ENCODE measurements around the gene KLHL36.
"Not testable (repeated sequence)": the region's sequence is repeated elsewhere in the genome, so short reads cannot be mapped to it uniquely, and the experiment has no call there.

KLHL36 gene

DNA sequence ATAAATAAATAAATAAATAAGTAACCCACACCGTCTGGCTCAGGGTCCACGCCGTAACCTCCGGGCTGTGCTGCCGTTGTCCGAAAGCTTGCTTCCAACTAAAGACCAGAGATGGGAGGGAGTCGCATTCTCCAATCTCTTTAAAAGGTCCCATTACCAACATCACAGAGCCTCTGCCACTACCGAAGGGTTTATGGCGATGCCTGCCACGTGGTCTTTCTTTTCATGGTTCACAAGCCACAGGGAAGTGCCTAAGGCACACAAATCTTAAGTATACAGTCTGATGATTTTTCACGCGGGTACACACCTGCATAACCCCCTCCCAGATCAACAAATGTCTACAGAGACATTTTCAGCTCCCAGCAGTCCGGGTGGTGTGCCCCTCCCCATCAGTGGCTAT is 31.8 kb upstream of the KLHL36 start:
- no peak overlapping the region for H3K27ac ChIP-seq (ENCODE audit: low read length)

DNA sequence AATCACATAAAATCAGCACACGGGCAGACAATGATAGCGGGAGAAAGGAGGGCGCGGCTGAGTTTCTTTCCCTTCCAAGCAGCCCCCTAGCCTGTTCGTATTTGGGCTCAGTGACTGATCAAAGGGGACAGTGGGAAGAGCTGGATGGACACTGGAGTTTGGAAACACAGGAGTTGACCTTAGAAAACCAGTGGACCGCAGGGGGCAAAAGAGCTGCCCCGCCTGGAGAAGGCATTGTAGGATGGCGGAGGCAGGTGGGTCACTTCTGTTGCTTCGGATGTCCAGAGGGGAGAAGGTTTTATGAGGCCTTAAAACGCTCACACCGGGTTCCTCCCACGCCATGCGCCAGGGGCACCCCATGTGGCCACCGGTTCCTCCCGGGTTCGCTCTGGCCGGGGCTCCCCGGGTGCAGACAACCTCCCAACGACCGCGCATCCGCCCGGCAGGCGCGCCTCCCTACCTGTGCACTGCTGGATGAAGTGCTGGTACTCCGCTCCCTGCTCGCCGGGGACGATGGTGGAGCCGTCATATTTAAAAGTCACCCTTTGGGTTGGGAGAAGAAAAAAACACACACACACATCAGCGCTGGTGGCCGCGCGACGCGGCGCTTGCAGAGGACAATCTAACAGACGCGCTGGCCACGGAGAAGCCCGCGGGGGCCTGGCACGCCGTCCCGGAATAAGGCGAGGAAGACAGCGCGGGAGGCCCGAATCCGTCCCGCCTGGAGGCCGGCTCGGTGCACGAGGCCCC is 31.1 kb upstream of the KLHL36 start:
- WGBS (ENCODE audit: insufficient coverage, insufficient read length): no CpG with 5 or more reads among the region's 54 CpGs
- Histone ChIP-seq H3K4me3 (ENCODE audit: low read length) (peak overlapping the region; percentile 77), H3K27ac (ENCODE audit: low read length) (no peak overlapping the region), H3K27me3 (ENCODE audit: control insufficient read depth, insufficient read depth, low read length) (no peaks in the 10 kb centered on the region), H3K36me3 (ENCODE audit: control insufficient read depth, insufficient read depth, low read length) (peaks cover 2% of the 10 kb centered on the region; the same call in 1 of the 2 replicates), H3K9me3 (ENCODE audit: control insufficient read depth, insufficient read depth, low read length) (no peaks in the 10 kb centered on the region), H3K4me1 (ENCODE audit: control insufficient read depth, insufficient read depth, low read length) (peaks cover 5% of the 10 kb centered on the region; the same call in 1 of the 2 replicates)
- no peak for DNase-seq (ENCODE audit: low read depth, low spot score)

More for the DNA sequence above, 31.8 kb upstream of the KLHL36 start:
- Histone ChIP-seq H3K4me3 (ENCODE audit: low read length) (peak overlapping the region; percentile 77; the same call in 1 of the 2 replicates), H3K9me3 (ENCODE audit: control insufficient read depth, insufficient read depth, low read length) (no peaks in the 10 kb centered on the region), H3K27me3 (ENCODE audit: control insufficient read depth, insufficient read depth, low read length) (no peaks in the 10 kb centered on the region), H3K4me1 (ENCODE audit: control insufficient read depth, insufficient read depth, low read length) (peaks cover 4% of the 10 kb centered on the region; the same call in 1 of the 2 replicates), H3K36me3 (ENCODE audit: control insufficient read depth, insufficient read depth, low read length) (peaks cover 2% of the 10 kb centered on the region; the same call in 1 of the 2 replicates)
- no CpG with 5 or more reads among the region's 13 CpGs for WGBS (ENCODE audit: insufficient coverage, insufficient read length)
- DNase-seq (ENCODE audit: low read depth, low spot score): no peak

DNA sequence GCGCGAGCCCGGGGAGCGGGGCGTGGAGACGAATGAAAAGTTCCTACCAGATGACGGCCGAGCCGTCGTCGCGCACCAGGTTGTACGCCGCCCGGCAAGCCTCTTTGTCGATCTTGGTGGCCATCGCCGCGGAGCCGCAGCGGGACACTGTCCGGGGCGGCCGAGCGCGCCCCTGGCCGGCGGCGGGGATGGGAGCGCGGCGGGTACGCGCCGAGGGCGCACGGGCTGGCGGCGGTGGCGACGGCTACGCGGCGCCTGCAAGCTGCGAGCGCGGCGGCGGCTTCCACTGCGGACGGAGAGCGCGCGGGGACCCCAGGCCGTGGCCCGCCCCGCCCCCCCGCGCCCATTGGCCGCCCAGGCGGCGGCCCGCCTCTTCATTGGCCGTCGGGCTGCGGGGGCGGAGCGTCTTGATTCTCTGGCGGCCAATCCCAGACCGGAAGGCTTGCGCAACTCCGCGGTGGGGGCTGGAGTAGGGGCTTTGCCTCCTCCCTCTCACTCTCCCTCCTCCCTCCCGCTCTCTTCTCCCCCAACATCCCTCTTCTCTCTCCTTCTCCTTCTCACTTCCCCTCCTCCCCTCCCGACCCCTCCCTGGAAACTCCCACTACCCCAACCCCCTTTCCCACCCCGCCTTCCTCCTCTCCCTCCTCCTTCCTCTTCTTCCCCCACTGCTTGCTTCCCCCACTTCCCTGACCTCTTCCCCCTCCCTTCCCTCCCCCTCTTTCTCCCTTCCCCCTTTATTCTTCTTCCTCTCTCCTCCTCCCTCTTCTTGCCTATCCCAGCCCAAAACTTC is 30.3 kb upstream of the KLHL36 start, which contains the start of gene COTL1:
Gene COTL1, minus strand, starts transcription at position 288 of the 790 bp plus-strand sequence. Its CDS starts 164 bp downstream, at position 124.
- H3K4me3 ChIP-seq (ENCODE audit: low read length): peak within 1 kb of the TSS; percentile 77
- no CpG with 5 or more reads among the region's 76 CpGs for WGBS (ENCODE audit: insufficient coverage, insufficient read length)
- peak; percentile 84 for DNase-seq (ENCODE audit: low read depth, low spot score)
- no peaks in the 10 kb centered on the region for H3K9me3 ChIP-seq (ENCODE audit: control insufficient read depth, insufficient read depth, low read length)
- no peaks in the 10 kb centered on the region for H3K27me3 ChIP-seq (ENCODE audit: control insufficient read depth, insufficient read depth, low read length)
- H3K27ac ChIP-seq (ENCODE audit: low read length): no peak within 1 kb of the TSS
- H3K4me1 ChIP-seq (ENCODE audit: control insufficient read depth, insufficient read depth, low read length): peaks cover 5% of the 10 kb centered on the region; the same call in 1 of the 2 replicates
- H3K36me3 ChIP-seq (ENCODE audit: control insufficient read depth, insufficient read depth, low read length): peaks cover 2% of the 10 kb centered on the region; the same call in 1 of the 2 replicates

DNA sequence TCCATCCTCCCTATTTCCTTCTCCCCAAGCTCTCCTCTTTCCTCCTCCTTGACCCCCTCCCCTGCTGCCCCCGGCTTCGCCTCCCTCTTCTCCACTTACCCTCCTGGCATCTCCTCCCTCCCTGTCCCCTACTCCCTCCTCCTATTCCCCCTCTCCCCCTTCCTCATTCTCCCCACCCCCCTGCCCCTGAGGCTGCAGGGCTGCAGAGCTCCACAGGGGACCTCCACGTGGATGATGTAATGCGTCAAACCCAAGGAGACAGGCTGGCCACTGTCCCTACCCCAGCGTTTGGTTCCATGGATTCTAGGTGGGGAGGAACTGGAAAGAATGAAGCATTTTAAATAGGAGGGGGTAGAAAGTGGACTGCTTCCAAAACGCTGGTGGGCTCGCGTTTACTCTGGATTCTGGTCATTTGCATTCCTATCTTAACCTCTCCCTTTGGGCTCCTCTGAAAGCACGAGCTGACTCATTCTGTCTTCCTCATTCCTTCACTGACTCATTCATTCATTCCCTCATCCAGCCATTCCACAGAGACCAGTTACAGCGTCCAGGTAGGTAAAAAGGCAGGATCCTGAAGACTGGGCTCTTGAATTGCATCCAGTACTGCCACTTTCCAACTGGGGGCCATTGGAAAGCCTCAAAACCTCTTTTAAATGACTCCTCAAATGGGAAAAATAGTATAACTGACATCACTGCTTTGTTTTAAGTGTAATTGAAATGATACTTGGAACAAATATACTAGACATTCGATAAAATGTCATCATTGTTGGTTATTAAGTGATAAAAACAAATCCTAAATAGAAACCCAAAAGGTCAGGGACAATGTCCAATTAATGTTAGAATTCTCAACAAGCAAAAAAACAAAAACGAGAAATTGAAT is 29.5 kb upstream of the KLHL36 start:
- no peak overlapping the region for H3K27ac ChIP-seq (ENCODE audit: low read length)

DNA sequence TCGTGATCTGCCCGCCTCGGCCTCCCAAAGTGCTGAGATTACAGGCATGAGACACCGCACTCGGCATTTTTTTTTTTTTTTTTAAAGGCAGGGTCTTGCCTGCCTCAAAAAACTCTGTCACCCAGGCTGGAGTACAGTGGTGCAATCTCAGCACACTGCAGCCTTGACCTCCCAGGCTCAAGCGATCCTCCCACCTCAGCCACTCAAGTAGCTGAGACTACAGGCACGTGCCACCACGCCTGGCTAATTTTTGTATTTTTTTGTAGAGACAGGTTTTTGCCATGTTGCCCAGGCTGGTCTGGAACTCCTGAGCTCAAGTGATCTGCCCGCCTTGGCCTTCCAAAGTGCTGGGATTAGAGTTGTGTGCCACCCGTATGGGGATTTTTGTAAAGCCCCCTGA is 27.4 kb upstream of the KLHL36 start:
- not testable (repeated sequence) for H3K4me3 ChIP-seq (ENCODE audit: low read length); H3K27me3 ChIP-seq (ENCODE audit: control insufficient read depth, insufficient read depth, low read length); DNase-seq (ENCODE audit: low read depth, low spot score); H3K36me3 ChIP-seq (ENCODE audit: control insufficient read depth, insufficient read depth, low read length); H3K4me1 ChIP-seq (ENCODE audit: control insufficient read depth, insufficient read depth, low read length); H3K27ac ChIP-seq (ENCODE audit: low read length); H3K9me3 ChIP-seq (ENCODE audit: control insufficient read depth, insufficient read depth, low read length)
- no CpG with 5 or more reads among the region's 10 CpGs for WGBS (ENCODE audit: insufficient coverage, insufficient read length)

More for the DNA sequence above, 29.5 kb upstream of the KLHL36 start:
- H3K4me1 ChIP-seq (ENCODE audit: control insufficient read depth, insufficient read depth, low read length): peaks cover 5% of the 10 kb centered on the region; the same call in 1 of the 2 replicates
- no peak for DNase-seq (ENCODE audit: low read depth, low spot score)
- H3K9me3 ChIP-seq (ENCODE audit: control insufficient read depth, insufficient read depth, low read length): no peaks in the 10 kb centered on the region
- H3K4me3 ChIP-seq (ENCODE audit: low read length): peak overlapping the region; percentile 23; the same call in 1 of the 2 replicates
- no CpG with 5 or more reads among the region's 12 CpGs for WGBS (ENCODE audit: insufficient coverage, insufficient read length)
- no peaks in the 10 kb centered on the region for H3K27me3 ChIP-seq (ENCODE audit: control insufficient read depth, insufficient read depth, low read length)
- H3K36me3 ChIP-seq (ENCODE audit: control insufficient read depth, insufficient read depth, low read length): no peaks in the 10 kb centered on the region

DNA sequence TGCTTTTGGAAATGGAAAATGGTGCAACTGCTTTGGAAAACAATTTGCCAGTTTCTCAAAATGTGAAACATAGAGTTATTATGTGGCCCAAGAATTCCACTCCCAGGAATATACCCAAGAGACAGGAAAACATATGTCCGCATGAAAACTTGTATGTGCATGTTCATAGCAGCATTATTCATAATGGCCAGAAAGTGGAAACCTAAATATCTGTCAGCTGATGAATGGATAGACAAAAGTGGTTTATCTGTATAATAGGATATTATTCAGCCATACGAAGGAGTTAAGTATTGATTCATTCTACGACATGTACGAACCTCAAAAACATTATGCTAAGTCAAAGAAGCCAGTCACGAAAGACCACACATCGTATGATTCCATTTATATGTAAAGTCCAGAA is 22.8 kb upstream of the KLHL36 start:
- no CpG with 5 or more reads among the region's 6 CpGs for WGBS (ENCODE audit: insufficient coverage, insufficient read length)
- Histone ChIP-seq H3K4me1 (ENCODE audit: control insufficient read depth, insufficient read depth, low read length) (peaks cover 1% of the 10 kb centered on the region; the same call in 1 of the 2 replicates), H3K9me3 (ENCODE audit: control insufficient read depth, insufficient read depth, low read length) (no peaks in the 10 kb centered on the region), H3K4me3 (ENCODE audit: low read length) (no peak overlapping the region), H3K27me3 (ENCODE audit: control insufficient read depth, insufficient read depth, low read length) (no peaks in the 10 kb centered on the region), H3K36me3 (ENCODE audit: control insufficient read depth, insufficient read depth, low read length) (no peaks in the 10 kb centered on the region), H3K27ac (ENCODE audit: low read length) (no peak overlapping the region)
- no peak for DNase-seq (ENCODE audit: low read depth, low spot score)

DNA sequence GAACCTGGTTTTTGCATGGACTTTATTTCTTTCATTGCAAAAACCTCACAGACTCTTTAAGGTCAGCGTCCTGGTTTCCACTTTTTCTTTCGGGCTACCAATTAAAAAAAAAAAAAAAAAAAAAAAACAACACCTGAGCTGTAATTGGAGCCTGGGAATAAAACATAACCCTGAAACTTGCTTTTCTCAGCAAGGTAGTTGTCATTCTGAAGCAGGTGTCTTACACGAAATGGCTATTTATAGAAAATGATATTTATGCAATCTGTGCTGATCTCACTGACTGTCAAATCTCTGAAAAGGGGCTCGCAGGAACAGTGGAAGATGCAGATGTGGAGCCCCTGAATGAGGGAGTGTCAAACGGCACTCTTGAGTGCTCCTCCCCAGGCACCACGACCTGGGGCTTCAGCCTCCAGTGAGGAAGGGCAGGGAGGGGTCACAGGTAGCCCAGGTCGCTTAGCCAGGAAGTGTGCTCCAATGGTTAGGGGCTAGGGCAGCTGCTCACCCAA is 20.0 kb upstream of the KLHL36 start:
- WGBS (ENCODE audit: insufficient coverage, insufficient read length): no CpG with 5 or more reads among the region's 7 CpGs
- Histone ChIP-seq H3K27me3 (ENCODE audit: control insufficient read depth, insufficient read depth, low read length) (no peaks in the 10 kb centered on the region), H3K27ac (ENCODE audit: low read length) (no peak overlapping the region), H3K4me3 (ENCODE audit: low read length) (no peak overlapping the region), H3K4me1 (ENCODE audit: control insufficient read depth, insufficient read depth, low read length) (no peaks in the 10 kb centered on the region), H3K36me3 (ENCODE audit: control insufficient read depth, insufficient read depth, low read length) (no peaks in the 10 kb centered on the region), H3K9me3 (ENCODE audit: control insufficient read depth, insufficient read depth, low read length) (no peaks in the 10 kb centered on the region)
- no peak for DNase-seq (ENCODE audit: low read depth, low spot score)

DNA sequence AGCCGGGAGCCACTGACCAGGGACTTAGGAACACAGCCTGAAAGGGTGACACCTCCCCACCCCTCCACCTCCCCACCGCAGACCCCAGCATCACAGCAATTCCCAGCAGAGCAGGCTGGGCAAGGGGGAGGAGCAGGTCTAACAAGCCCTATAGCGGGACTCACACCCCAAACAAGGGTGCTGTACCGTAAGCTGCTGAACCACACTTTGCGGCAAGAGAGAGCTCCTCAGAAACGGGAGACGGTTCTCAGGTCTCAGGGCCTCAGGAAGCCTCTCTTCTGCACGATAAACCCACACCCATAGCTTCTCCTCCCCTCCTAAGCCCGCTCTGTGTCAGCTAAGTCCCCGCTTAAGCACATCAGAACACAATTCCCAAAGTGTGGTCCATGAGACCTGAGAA is 18.7 kb upstream of the KLHL36 start:
- no peak for DNase-seq (ENCODE audit: low read depth, low spot score)
- Histone ChIP-seq H3K36me3 (ENCODE audit: control insufficient read depth, insufficient read depth, low read length) (no peaks in the 10 kb centered on the region), H3K9me3 (ENCODE audit: control insufficient read depth, insufficient read depth, low read length) (no peaks in the 10 kb centered on the region), H3K27ac (ENCODE audit: low read length) (no peak overlapping the region), H3K27me3 (ENCODE audit: control insufficient read depth, insufficient read depth, low read length) (no peaks in the 10 kb centered on the region), H3K4me1 (ENCODE audit: control insufficient read depth, insufficient read depth, low read length) (no peaks in the 10 kb centered on the region), H3K4me3 (ENCODE audit: low read length) (no peak overlapping the region)
- WGBS (ENCODE audit: insufficient coverage, insufficient read length): no CpG with 5 or more reads among the region's 10 CpGs

DNA sequence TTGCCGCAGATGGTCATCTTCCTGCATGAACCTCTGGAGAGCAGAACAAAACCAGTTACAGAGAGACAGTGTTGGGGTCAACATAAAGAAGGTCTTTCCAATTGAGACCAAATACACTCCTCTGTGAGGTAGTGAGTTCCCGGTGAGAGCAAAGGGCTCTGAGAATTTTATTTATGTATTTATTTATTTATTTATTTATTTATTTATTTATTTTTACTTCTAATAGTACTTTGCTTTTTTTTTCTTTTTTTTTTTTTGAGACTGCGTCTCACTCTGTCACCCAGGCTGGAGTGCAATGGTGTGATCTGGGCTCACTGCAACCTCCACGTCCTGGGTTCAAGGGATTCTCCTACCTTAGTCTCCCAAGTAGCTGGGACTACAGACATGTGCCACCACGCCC is 18.3 kb upstream of the KLHL36 start:
- no peak for DNase-seq (ENCODE audit: low read depth, low spot score)
- H3K27me3 ChIP-seq (ENCODE audit: control insufficient read depth, insufficient read depth, low read length): no peaks in the 10 kb centered on the region
- H3K36me3 ChIP-seq (ENCODE audit: control insufficient read depth, insufficient read depth, low read length): no peaks in the 10 kb centered on the region
- no peaks in the 10 kb centered on the region for H3K9me3 ChIP-seq (ENCODE audit: control insufficient read depth, insufficient read depth, low read length)
- H3K4me1 ChIP-seq (ENCODE audit: control insufficient read depth, insufficient read depth, low read length): no peaks in the 10 kb centered on the region
- no peak overlapping the region for H3K4me3 ChIP-seq (ENCODE audit: low read length)
- H3K27ac ChIP-seq (ENCODE audit: low read length): no peak overlapping the region
- WGBS (ENCODE audit: insufficient coverage, insufficient read length): no CpG with 5 or more reads among the region's 5 CpGs

Data from iPS DF 6.9 (cell line).